D721Med (cell line): ENCODE results near the gene RPS6KA3.

Experiments
- DNase-seq: peaks from one replicate; pipeline ENCODE4 v3.0.0; 2011; ENCODE audit warnings: low spot score; ENCODE audit not compliant: insufficient read length
- FAIRE-seq: peaks from 2 replicates; lab custom pipeline; 2011; peaks lifted over from hg19 to GRCh38; lab: Jason Lieb, UNC
- TF ChIP-seq, protein P1 (sequence below): IDR thresholded peaks from 2 replicates; pipeline ENCODE4 v1.5.1; 2012; ENCODE audit warnings: mild to moderate bottlenecking, control low read depth; ENCODE audit not compliant: insufficient read depth; ENCODE audit errors: missing control alignments

RPS6KA3 gene

DNA sequence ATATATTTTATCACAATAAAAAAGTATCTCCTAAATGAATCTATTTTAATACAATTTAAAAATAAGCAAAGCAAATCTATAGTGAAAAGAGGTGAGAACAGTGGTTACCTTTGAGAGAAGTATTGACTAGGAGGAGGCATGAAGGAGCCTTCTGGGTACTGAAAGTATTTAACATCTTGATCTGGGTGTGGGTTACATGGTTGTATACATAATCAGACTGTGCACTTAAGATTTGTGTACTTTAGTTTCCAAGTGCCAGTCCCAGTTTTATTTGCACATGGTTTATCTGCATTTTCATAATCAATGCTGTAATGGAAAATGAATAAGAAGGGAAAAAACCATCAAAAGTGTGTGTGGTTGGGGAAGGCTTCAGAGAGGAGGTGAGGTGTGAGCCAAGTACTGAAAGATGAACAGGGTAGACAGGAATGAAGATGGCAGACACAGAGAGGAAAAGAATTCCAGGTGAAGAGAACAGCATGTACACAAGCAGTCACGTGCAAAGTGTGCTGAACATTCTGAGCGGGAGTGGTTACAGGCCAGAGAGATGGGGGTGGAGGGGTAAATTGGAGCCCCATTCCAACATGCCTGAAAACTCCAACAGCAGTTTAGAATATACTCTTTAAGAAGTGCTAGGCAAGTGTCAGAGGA is 164.7 kb downstream of the RPS6KA3 start:
- DNase-seq: no peak
- FAIRE-seq: no peak
- TF ChIP-seq, protein P1, sequence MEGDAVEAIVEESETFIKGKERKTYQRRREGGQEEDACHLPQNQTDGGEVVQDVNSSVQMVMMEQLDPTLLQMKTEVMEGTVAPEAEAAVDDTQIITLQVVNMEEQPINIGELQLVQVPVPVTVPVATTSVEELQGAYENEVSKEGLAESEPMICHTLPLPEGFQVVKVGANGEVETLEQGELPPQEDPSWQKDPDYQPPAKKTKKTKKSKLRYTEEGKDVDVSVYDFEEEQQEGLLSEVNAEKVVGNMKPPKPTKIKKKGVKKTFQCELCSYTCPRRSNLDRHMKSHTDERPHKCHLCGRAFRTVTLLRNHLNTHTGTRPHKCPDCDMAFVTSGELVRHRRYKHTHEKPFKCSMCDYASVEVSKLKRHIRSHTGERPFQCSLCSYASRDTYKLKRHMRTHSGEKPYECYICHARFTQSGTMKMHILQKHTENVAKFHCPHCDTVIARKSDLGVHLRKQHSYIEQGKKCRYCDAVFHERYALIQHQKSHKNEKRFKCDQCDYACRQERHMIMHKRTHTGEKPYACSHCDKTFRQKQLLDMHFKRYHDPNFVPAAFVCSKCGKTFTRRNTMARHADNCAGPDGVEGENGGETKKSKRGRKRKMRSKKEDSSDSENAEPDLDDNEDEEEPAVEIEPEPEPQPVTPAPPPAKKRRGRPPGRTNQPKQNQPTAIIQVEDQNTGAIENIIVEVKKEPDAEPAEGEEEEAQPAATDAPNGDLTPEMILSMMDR: no peak
